HG02938 (cell line): ENCODE results near the gene UPK3BL2.
"Not testable (repeated sequence)": the region's sequence is repeated elsewhere in the genome, so short reads cannot be mapped to it uniquely, and the experiment has no call there.

ENCODE experiments used
- ATAC-seq: cut with Tn5 transposase; IDR thresholded peaks from one replicate; pipeline ENCODE4 v1.9.1; 2021; ENCODE audit warnings: mild to moderate bottlenecking, moderate library complexity; ENCODE audit not compliant: unreplicated experiment

The UPK3BL2 gene

DNA sequence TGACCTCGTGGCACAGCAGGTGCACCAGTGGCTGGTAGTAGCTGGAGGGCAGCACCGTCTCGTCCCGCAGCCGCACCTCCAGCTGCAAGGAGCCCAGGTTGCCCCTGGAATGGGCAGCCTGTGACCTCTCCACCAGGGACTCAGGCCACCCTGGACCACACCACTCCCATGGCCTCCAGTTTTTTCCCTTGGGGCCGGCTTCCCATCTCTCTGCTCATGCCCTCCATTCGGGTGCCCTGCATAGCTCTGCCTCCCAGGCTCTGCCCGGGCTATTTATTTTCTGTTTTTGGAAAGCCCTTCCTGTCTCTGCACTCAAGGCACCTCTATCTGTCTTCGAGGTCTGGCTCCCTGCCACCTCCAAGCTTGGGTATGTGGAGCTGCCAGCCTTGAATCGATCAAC lies 46.6 kb downstream of the UPK3BL2 start:
- ATAC-seq = not testable (repeated sequence)

DNA sequence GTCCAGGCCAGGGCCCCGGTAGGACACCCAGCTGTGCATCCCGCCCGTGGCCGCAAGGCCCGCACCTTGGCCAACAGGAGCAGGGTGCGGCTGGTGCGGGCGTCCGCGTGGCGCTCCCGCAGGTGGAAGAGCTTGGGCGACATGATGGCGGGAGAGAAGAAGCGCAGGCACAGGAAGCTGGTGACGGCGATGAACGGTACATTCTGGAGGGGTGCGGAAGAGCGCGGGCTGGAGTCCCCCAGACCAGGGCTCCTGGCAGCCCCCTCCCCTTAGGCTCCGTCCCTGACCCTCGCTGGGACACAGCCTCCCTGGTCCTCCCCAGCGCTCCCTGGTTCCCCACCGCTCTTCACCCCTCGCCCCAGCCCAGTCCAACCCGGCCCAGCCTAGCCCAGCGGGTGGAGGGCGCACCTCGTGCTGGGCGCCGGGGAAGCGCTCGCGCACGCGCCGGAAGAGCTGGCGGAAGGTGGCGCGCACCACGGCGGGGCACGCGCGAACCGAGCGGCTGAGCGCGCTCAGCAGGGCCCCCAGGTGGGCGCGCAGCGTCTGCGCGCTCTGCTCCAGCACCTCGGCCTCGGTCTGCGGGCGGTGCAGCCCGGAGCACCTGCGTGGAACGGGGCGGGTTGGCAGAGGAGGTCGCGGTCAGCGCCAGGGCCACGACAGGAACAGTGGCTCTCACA lies 48.9 kb downstream of the UPK3BL2 start:
- peak; percentile 37 for ATAC-seq

- ATAC-seq = peak; percentile 14
These were observed 49.5 kb downstream of the UPK3BL2 start for GRCh38 chr7:102494026-102494425.

- ATAC-seq = peak; percentile 38
These were observed 50.1 kb downstream of the UPK3BL2 start for GRCh38 chr7:102493220-102493935.

DNA sequence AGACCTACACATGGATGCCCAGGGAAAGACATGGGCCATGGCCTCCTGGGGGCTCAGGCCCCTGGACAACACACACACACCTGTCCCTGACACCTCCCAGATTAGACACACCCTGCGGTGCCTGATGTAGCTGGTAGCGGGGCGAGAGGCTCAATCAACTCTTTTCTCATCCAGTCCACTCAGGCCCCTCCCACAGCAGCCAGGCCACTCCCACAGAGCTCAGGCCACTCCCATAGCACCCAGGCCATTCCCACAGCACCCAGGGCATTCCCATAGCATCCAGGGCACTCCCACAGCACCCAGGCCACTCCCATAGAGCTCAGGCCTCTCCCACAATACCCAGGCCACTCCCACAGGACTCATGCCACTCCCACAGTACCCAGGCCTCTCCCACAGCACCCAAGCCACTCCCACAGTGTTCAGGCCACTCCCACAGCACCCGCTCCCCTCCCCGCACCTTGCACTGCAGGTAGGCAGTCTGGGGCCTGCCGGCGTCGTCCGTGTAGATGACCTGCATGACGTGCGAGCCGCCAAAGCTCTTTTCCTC lies 52.9 kb downstream of the UPK3BL2 start:
- ATAC-seq = peak; percentile 41
